Neural progenitor cell (in vitro differentiated cells): ENCODE measurements around the gene RPL39L. TPM values are rescaled to one million over a fixed set of nuclear protein-coding genes. Genes with fewer than 3 reads are reported as not detected.

Source experiments
- DNase-seq: peaks from one replicate; pipeline ENCODE4 v3.0.0-alpha.2; 2016; ENCODE audit warnings: low spot score
- H2AFZ ChIP-seq: fragments of 200-600 bp; sonication (generic); replicated peaks from 2 replicates; pipeline ENCODE4 v1.6.1; 2016; ENCODE audit warnings: antibody characterized with exemption
- H3F3A ChIP-seq: fragments of 200-600 bp; sonication (generic); 2 replicates; pipeline ENCODE4 v1.6.1; 2016; ENCODE audit warnings: antibody characterized with exemption, low read depth
- H3K27ac ChIP-seq: fragments of 200-600 bp; sonication (generic); 2 replicates; pipeline ENCODE4 v1.5.1; 2016; ENCODE audit warnings: mild to moderate bottlenecking
- H3K27me3 ChIP-seq: fragments of 200-600 bp; sonication (generic); 2 replicates; pipeline ENCODE4 v1.6.1; 2016; ENCODE audit warnings: mild to moderate bottlenecking, moderate library complexity
- H3K36me3 ChIP-seq: fragments of 200-600 bp; sonication (generic); 2 replicates; pipeline ENCODE4 v1.5.1; 2016
- H3K4me1 ChIP-seq: fragments of 200-600 bp; sonication (generic); 2 replicates; pipeline ENCODE4 v1.6.1; 2016; ENCODE audit warnings: mixed run types
- H3K4me2 ChIP-seq: fragments of 200-600 bp; sonication (generic); 2 replicates; pipeline ENCODE4 v1.6.1; 2016
- H3K4me3 ChIP-seq: fragments of 200-600 bp; sonication (generic); 2 replicates; pipeline ENCODE4 v1.5.1; 2016
- H3K79me2 ChIP-seq: fragments of 200-600 bp; sonication (generic); 2 replicates; pipeline ENCODE4 v1.6.1; 2016; ENCODE audit warnings: low read depth
- H3K9ac ChIP-seq: fragments of 200-600 bp; sonication (generic); 2 replicates; pipeline ENCODE4 v1.6.1; 2016
- H3K9me3 ChIP-seq: fragments of 200-600 bp; sonication (generic); 2 replicates; pipeline ENCODE4 v1.5.1; 2016; ENCODE audit warnings: low read depth
- H4K20me1 ChIP-seq: fragments of 200-600 bp; sonication (generic); 2 replicates; pipeline ENCODE4 v1.6.1; 2016; ENCODE audit warnings: low read depth
- H3K27ac Mint-ChIP-seq: 3 replicates; pipeline ENCODE4 v1.8.0; 2021; ENCODE audit warnings: mixed read lengths
- H3K27me3 Mint-ChIP-seq: 2 replicates; pipeline ENCODE4 v1.8.0; 2022; ENCODE audit warnings: low read depth, mild to moderate bottlenecking, inconsistent platforms, moderate library complexity, mixed read lengths; ENCODE audit not compliant: insufficient read depth
- H3K36me3 Mint-ChIP-seq: 3 replicates; pipeline ENCODE4 v1.8.0; 2021; ENCODE audit warnings: mixed read lengths
- H3K4me1 Mint-ChIP-seq: 3 replicates; pipeline ENCODE4 v1.8.0; 2021; ENCODE audit warnings: mixed read lengths
- H3K4me3 Mint-ChIP-seq: 3 replicates; pipeline ENCODE4 v1.8.0; 2021; ENCODE audit warnings: mild to moderate bottlenecking, moderate library complexity, mixed read lengths
- H3K9me3 Mint-ChIP-seq: 3 replicates; pipeline ENCODE4 v1.8.0; 2020; ENCODE audit warnings: mixed read lengths
- EZH2 ChIP-seq: fragments of 200-600 bp; sonication (generic); IDR thresholded peaks from 2 replicates; pipeline ENCODE4 v1.6.1; 2017; ENCODE audit warnings: antibody characterized with exemption, mild to moderate bottlenecking, moderate library complexity
- EZH2phosphoT487 ChIP-seq: fragments of 200-600 bp; sonication (generic); IDR thresholded peaks from 2 replicates; pipeline ENCODE4 v1.6.1; 2017; ENCODE audit warnings: antibody characterized with exemption
- total RNA-seq: library from RNA; depleted of rRNA; stranded (reverse); fragments of >200 nt; gene quantifications from 2 replicates; pipeline ENCODE4 v1.2.3, GENCODE V29; 2015; ENCODE audit warnings: low replicate concordance
- TF ChIP-seq, protein P1 (sequence below): fragments of 200-600 bp; sonication (generic); IDR thresholded peaks from 2 replicates; pipeline ENCODE4 v1.5.1; 2017; ENCODE audit warnings: antibody characterized with exemption, mild to moderate bottlenecking

RPL39L gene
- total RNA-seq, 1 donor from 2014 or later: 49.1 TPM

DNA sequence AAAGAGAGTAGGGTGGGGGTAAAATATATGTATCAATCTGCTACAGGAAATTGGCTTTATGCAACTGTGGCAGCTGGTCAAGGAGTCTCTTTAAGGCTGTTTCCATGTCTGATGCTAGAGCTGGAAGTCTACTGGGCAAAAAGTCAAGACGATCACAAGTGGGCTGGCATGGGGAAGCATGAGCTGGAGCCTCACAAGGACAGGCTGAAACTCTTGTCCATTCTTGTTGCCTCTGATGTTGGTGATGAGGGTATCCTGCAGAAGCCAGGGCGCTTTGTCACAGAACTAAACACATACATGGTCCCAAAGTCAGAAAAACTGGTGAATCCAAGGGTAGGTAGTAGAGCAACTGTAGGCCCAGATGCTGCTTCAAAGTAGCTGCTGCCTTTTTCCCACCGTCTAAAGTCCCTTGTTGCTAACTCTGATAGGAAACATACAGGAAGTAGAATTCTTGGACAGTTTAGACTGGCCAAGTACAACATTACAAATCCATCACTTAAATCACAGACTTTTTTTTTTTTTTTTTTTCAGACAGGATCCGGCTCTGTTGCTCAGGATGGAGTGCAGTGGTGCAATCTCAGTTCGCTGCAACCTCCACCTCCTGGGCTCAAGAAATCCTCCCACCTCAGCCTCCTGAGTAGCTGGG lies 54.2 kb downstream of the RPL39L start:
- Histone ChIP-seq H3K79me2 (no peaks in the 10 kb centered on the region), H3K36me3 (no peaks in the 10 kb centered on the region), H3K27ac (no peak overlapping the region), H3K9me3 (peaks cover 6% of the 10 kb centered on the region), H3K9ac (no peak overlapping the region), H2AFZ (no peak overlapping the region), H3K27me3 (no peaks in the 10 kb centered on the region), H3K4me1 (no peaks in the 10 kb centered on the region), H4K20me1 (no peaks in the 10 kb centered on the region), H3K4me3 (no peak overlapping the region), H3F3A (no peaks in the 10 kb centered on the region), H3K4me2 (no peak overlapping the region)
- Mint-ChIP-seq H3K4me3 (no peak overlapping the region), H3K27ac (no peak overlapping the region), H3K36me3 (no peaks in the 10 kb centered on the region), H3K27me3 (peaks cover 2% of the 10 kb centered on the region), H3K9me3 (peaks cover 22% of the 10 kb centered on the region), H3K4me1 (no peaks in the 10 kb centered on the region)
- TF ChIP-seq EZH2: no peak
- TF ChIP-seq EZH2phosphoT487: no peak
- TF ChIP-seq, protein P1, sequence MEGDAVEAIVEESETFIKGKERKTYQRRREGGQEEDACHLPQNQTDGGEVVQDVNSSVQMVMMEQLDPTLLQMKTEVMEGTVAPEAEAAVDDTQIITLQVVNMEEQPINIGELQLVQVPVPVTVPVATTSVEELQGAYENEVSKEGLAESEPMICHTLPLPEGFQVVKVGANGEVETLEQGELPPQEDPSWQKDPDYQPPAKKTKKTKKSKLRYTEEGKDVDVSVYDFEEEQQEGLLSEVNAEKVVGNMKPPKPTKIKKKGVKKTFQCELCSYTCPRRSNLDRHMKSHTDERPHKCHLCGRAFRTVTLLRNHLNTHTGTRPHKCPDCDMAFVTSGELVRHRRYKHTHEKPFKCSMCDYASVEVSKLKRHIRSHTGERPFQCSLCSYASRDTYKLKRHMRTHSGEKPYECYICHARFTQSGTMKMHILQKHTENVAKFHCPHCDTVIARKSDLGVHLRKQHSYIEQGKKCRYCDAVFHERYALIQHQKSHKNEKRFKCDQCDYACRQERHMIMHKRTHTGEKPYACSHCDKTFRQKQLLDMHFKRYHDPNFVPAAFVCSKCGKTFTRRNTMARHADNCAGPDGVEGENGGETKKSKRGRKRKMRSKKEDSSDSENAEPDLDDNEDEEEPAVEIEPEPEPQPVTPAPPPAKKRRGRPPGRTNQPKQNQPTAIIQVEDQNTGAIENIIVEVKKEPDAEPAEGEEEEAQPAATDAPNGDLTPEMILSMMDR: no peak
- DNase-seq: no peak

DNA sequence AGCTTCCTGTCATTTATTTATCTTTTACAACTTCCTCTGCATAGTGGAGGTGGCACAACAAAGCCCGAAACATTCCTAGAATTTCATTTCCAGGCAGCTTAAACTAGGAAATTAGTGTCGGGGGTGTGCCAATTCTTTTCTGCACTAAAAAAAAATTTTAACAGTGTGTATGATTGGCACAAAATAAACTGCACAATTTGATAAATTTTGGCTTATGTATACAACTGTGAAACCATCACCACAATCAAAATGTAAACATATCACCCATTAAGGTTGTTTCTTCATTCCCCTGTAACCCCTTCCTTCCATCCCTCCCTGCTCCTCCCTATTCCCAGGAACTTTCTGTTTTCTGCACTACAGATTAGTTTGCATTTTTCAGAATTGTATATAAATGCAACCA lies 54.7 kb downstream of the RPL39L start:
- no peak for DNase-seq
- no peak overlapping the region for H3K9ac ChIP-seq
- no peaks in the 10 kb centered on the region for H3F3A ChIP-seq
- no peak overlapping the region for H3K4me3 ChIP-seq
- TF ChIP-seq EZH2phosphoT487 (no peak), EZH2 (no peak)
- TF ChIP-seq, protein P1: no peak
- H3K4me2 ChIP-seq: no peak overlapping the region
- H3K4me1 ChIP-seq: no peaks in the 10 kb centered on the region
- H3K9me3 Mint-ChIP-seq: peaks cover 22% of the 10 kb centered on the region
- H3K36me3 Mint-ChIP-seq: no peaks in the 10 kb centered on the region
- H3K9me3 ChIP-seq: peaks cover 6% of the 10 kb centered on the region
- no peaks in the 10 kb centered on the region for H3K27me3 ChIP-seq
- no peak overlapping the region for H2AFZ ChIP-seq
- no peaks in the 10 kb centered on the region for H3K36me3 ChIP-seq
- H3K27ac Mint-ChIP-seq: no peak overlapping the region
- peaks cover 2% of the 10 kb centered on the region for H3K27me3 Mint-ChIP-seq
- H4K20me1 ChIP-seq: no peaks in the 10 kb centered on the region
- no peak overlapping the region for H3K27ac ChIP-seq
- no peaks in the 10 kb centered on the region for H3K79me2 ChIP-seq
- H3K4me1 Mint-ChIP-seq: no peaks in the 10 kb centered on the region
- H3K4me3 Mint-ChIP-seq: no peak overlapping the region

DNA sequence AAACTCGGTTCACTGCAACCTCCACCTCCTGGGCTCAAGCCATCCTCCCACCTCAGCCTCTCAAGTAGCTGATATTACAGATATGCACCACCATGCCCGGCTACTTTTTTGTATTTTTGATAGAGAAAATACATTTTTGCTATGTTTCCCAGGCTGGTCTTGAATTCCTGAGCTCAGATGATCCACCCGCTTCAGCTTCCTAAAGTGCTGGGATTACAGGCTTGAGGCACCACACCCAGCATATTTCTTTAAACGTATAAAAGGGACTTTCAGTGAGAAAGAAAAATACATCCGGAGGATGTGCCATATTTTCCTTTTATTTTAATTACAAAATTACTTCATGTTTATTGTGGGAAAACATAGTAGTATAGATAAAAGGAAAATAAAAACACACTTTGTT lies 55.2 kb downstream of the RPL39L start:
- Histone ChIP-seq H3K4me1 (no peaks in the 10 kb centered on the region), H4K20me1 (no peaks in the 10 kb centered on the region), H3K9ac (no peak overlapping the region), H2AFZ (no peak overlapping the region), H3K4me2 (no peak overlapping the region), H3K27me3 (no peaks in the 10 kb centered on the region), H3K27ac (no peak overlapping the region), H3K9me3 (peaks cover 6% of the 10 kb centered on the region), H3K4me3 (no peak overlapping the region), H3K79me2 (no peaks in the 10 kb centered on the region), H3K36me3 (no peaks in the 10 kb centered on the region), H3F3A (no peaks in the 10 kb centered on the region)
- Mint-ChIP-seq H3K4me3 (no peak overlapping the region), H3K4me1 (no peaks in the 10 kb centered on the region), H3K36me3 (no peaks in the 10 kb centered on the region), H3K27ac (no peak overlapping the region), H3K9me3 (peaks cover 22% of the 10 kb centered on the region), H3K27me3 (peaks cover 2% of the 10 kb centered on the region)
- no peak for TF ChIP-seq EZH2phosphoT487
- no peak for TF ChIP-seq EZH2
- TF ChIP-seq, protein P1: no peak
- no peak for DNase-seq
